Lung (tissue), 12 donors: ENCODE data around the gene SHROOM1. TPM values are rescaled to one million over a fixed set of nuclear protein-coding genes. Genes with fewer than 3 reads are reported as not detected.

Experiments used
- ATAC-seq: fragments of 200-7000 bp; cut with Tn5 transposase; one replicate; pipeline ENCODE4 v1.9.1; 2020; ENCODE audit warnings: moderate number of reproducible peaks; ENCODE audit not compliant: insufficient read depth, low FRiP score
- DNase-seq, 3 donors: peaks; one replicate each; pipeline ENCODE4 v3.0.0-alpha.2; 2013 to 2017
- H3K27ac ChIP-seq, 2 donors: one replicate each; pipeline ENCODE4 v1.5.1; 2013; ENCODE audit warnings: mild to moderate bottlenecking in 2 of 2, moderate library complexity in 2 of 2, control low read depth in 1 of 2, inconsistent platforms in 1 of 2, low read depth in 1 of 2, low read length in 1 of 2
- H3K27me3 ChIP-seq, 3 donors: one replicate each; pipeline ENCODE4 v1.5.1; 2013; ENCODE audit warnings: low read length in 2 of 3; ENCODE audit not compliant: control insufficient read depth in 3 of 3, insufficient read depth in 3 of 3
- H3K36me3 ChIP-seq, 4 donors: one replicate each; pipeline ENCODE4 v1.5.1; 2013; ENCODE audit warnings: low read length in 4 of 4, mild to moderate bottlenecking in 1 of 4, moderate library complexity in 1 of 4; ENCODE audit not compliant: control insufficient read depth in 4 of 4, insufficient read depth in 4 of 4
- H3K4me1 ChIP-seq, 5 donors: one replicate each; pipeline ENCODE4 v1.5.1; 2013; ENCODE audit warnings: low read length in 5 of 5, mild to moderate bottlenecking in 2 of 5, moderate library complexity in 1 of 5; ENCODE audit not compliant: control insufficient read depth in 5 of 5, insufficient read depth in 5 of 5
- H3K4me3 ChIP-seq: one replicate; pipeline ENCODE4 v1.5.1; 2013; ENCODE audit warnings: mild to moderate bottlenecking, control low read depth, moderate library complexity
- H3K9ac ChIP-seq, 2 donors: one replicate each; pipeline ENCODE4 v1.5.1; 2013; ENCODE audit warnings: low read length in 2 of 2, control low read depth in 1 of 2; ENCODE audit not compliant: insufficient read depth in 1 of 2
- H3K9me3 ChIP-seq, 4 donors: one replicate each; pipeline ENCODE4 v1.5.1; 2013; ENCODE audit warnings: low read length in 3 of 4, mild to moderate bottlenecking in 1 of 4, moderate library complexity in 1 of 4; ENCODE audit not compliant: control insufficient read depth in 4 of 4, insufficient read depth in 3 of 4
- WGBS, 2 donors: extraction: QIAGEN DNeasy Blood & Tissue Kit; methylation state at CpG; one replicate each; pipeline ENCODE4 v1.1.7; 2013; 5-methylcytosine and 5-hydroxymethylcytosine counted together
- polyA plus RNA-seq, 2 donors: library from polyadenylated mRNA; stranded (reverse); fragments of 200-250 nt; gene quantifications; one replicate each; pipeline ENCODE4 v1.2.1, GENCODE V29; 2013
- total RNA-seq, 2 donors: library from RNA; depleted of rRNA in 1 of 2; stranded (reverse); fragments of >200 nt in 1 of 2; gene quantifications; one replicate each; pipeline ENCODE4 v1.2.1, GENCODE V29; 2014 to 2021
- TF ChIP-seq, protein P1 (sequence below): IDR thresholded peaks from 2 replicates; pipeline ENCODE4 v1.5.1; 2012; ENCODE audit warnings: mild to moderate bottlenecking; ENCODE audit errors: control extremely low read depth, extremely low read depth
- donor health status: control.
- donor health status: control.
- donor health status: Bipolar disorder and iron deficiency.
- donor health status: healthy.
- donor health status: DM: yes; HTN: yes; CAD: no.

SHROOM1 gene
- total and polyA plus RNA-seq, 4 donors, result 7.0 to 21.9 (median 11.4) TPM

DNA sequence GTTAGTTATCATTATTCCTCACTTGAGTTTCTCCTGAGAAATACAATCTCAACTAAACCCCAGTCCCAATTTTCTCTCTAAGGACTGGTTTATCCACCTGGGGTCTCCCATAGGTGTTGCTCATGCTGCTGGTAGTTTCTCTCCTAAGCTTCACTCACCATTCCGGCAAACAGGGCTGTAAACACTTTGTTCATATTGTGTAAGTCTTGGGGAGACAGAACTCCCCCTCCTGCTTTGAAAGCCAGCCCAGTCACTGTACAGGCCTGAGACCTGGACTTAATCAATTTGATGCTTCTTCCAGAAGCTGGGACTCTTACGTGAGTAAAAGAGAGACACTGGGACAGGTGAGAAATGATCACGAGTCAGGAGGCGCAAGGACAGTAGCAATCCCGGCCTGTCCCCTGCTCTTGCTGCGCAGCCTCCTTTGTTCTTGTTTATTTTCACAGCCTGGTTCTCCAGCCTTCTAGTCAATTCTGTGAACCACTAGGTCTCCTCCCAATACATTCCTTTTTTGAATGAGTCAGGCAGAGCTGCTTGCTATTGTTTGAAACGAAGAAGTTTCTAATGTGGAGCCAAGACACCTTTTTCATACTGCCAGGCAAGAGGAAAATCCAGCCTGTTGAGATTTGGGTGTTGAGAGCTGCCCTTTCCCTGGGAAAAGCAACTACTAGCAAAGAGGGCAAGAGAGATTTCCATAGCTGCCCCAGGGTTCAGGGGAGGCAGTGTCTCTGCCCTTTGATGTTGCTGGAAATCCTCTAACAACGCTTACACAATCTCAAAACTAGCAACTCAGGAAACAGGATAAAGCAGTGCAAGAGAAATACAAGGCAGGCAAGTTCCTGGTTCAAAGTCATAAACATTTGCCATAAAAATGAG is 9.2 kb upstream of the SHROOM1 start:
- H3K4me3 ChIP-seq, result no peak overlapping the region
- H3K27ac ChIP-seq, result peak overlapping the region in 1 of 2 donors; percentile 89
- TF ChIP-seq, protein P1, sequence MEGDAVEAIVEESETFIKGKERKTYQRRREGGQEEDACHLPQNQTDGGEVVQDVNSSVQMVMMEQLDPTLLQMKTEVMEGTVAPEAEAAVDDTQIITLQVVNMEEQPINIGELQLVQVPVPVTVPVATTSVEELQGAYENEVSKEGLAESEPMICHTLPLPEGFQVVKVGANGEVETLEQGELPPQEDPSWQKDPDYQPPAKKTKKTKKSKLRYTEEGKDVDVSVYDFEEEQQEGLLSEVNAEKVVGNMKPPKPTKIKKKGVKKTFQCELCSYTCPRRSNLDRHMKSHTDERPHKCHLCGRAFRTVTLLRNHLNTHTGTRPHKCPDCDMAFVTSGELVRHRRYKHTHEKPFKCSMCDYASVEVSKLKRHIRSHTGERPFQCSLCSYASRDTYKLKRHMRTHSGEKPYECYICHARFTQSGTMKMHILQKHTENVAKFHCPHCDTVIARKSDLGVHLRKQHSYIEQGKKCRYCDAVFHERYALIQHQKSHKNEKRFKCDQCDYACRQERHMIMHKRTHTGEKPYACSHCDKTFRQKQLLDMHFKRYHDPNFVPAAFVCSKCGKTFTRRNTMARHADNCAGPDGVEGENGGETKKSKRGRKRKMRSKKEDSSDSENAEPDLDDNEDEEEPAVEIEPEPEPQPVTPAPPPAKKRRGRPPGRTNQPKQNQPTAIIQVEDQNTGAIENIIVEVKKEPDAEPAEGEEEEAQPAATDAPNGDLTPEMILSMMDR, result no peak
- H3K4me1 ChIP-seq, result peaks cover 0 to 9% (median 0%) of the 10 kb centered on the region in 5 donors
- DNase-seq (peak in 1 of 3 donors; percentile 43), ATAC-seq (no peak)
- no peaks in the 10 kb centered on the region for H3K36me3 ChIP-seq
- no peaks in the 10 kb centered on the region for H3K9me3 ChIP-seq
- H3K9ac ChIP-seq, result no peak overlapping the region
- WGBS, 2 donors, result 64 to 71% methylated on average over 8 of the region's 8 CpGs
- H3K27me3 ChIP-seq, result no peaks in the 10 kb centered on the region

DNA sequence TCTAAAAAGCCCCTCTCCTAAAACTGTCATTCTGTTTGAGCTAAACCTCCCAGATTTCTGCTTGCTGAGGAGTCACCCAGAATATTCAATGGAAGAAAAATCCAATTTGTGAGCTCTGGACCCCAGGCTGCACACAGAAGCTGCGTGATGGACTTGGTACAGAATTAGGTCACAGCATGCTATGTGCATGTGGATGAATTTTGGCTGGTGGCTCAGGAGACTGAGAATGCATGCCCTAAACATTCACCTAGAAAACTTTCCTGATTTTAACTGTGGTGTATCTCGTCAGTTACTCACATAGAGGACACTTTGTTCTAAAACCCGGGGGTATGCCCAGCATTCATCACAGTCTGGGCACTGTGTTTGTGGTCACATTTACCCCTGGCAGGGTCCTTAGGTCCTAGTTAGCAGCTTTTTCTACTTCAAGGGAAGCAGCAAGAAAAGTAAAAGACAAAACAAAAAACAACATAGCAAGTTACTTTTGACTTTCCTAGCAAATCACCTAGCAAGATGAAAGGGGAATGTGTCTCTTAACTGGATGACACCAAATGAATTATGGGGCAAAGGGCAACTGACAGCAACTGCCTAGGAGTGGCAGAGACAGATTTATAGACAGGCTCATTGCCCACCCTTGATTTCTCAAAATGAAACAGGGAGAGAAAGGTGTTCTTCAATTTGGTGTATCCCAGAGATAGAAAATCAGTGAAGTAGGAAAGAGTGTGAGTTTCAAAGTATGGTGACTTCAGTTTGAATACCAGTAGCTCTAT is 8.3 kb upstream of the SHROOM1 start:
- Histone ChIP-seq H3K4me3 (no peak overlapping the region), H3K36me3 (no peaks in the 10 kb centered on the region), H3K27me3 (no peaks in the 10 kb centered on the region), H3K27ac (no peak overlapping the region), H3K9me3 (no peaks in the 10 kb centered on the region), H3K9ac (no peak overlapping the region), H3K4me1 (peaks cover 0 to 9% (median 0%) of the 10 kb centered on the region in 5 donors)
- ATAC-seq (no peak), DNase-seq (no peak)
- TF ChIP-seq, protein P1, result no peak
- 58 to 84% methylated on average over 3 of the region's 3 CpGs for WGBS, 2 donors

DNA sequence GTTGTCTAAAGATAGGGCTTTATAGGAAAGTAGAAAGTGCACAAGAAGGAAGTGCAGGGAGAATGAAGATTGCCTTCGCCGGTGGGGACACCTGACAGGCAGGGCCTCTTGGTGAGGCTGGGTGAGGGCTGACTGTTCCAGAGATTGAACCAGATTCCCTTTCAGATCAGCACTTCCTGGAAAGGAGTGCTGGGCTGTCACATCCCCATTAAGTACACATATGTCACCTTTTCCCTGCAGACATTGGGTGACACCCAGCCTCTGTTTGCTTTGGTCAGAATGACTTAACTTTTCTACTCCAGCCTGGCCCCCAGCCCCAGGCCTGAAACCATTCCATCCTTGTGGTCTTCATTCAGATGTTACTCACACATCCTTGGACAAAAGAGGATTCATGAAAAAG is 7.4 kb upstream of the SHROOM1 start:
- DNase-seq, result no peak
- TF ChIP-seq, protein P1, result no peak
- no peak overlapping the region for H3K4me3 ChIP-seq
- H3K36me3 ChIP-seq, result no peaks in the 10 kb centered on the region
- H3K4me1 ChIP-seq, result peaks cover 0 to 9% (median 0%) of the 10 kb centered on the region in 5 donors
- no peak for ATAC-seq
- WGBS, 2 donors, result 48 to 60% methylated on average over 2 of the region's 2 CpGs
- no peaks in the 10 kb centered on the region for H3K27me3 ChIP-seq
- no peak overlapping the region for H3K27ac ChIP-seq
- no peak overlapping the region for H3K9ac ChIP-seq
- no peaks in the 10 kb centered on the region for H3K9me3 ChIP-seq
